HL-60 (cell line): ENCODE results near the gene KCNG4.
A peak's percentile ranks its signal among the peaks of the same experiment; 100 is the strongest.

Experiments used
- DNase-seq, 2 experiments: peaks; one replicate each; pipeline ENCODE4 v3.0.0-alpha.2; 2010 to 2020; ENCODE audit warnings: low read depth in 1 of 2, low spot score in 1 of 2
- H3K27ac ChIP-seq: fragments of 250-450 bp; sonication (Bioruptor Pico); replicated peaks from 2 replicates; pipeline ENCODE4 v1.5.1; 2020; ENCODE audit warnings: mild to moderate bottlenecking, moderate library complexity
- H3K27me3 ChIP-seq: fragments of 250-450 bp; sonication (Bioruptor Pico); 2 replicates; pipeline ENCODE4 v1.5.1; 2021; ENCODE audit warnings: mild to moderate bottlenecking, moderate library complexity; ENCODE audit not compliant: insufficient read depth, poor library complexity, severe bottlenecking
- H3K4me3 ChIP-seq: replicated peaks from 2 replicates; pipeline ENCODE4 v1.5.1; 2011; ENCODE audit warnings: mild to moderate bottlenecking, control low read depth, low read length; ENCODE audit not compliant: insufficient read depth
- GABPA ChIP-seq: IDR thresholded peaks from 2 replicates; pipeline ENCODE4 v1.6.1; 2012; ENCODE audit warnings: low read depth
- POLR2AphosphoS5 ChIP-seq: IDR thresholded peaks from 2 replicates; pipeline ENCODE4 v1.6.1; 2012; ENCODE audit warnings: low read depth
- REST ChIP-seq: IDR thresholded peaks from 2 replicates; pipeline ENCODE4 v1.6.1; 2012; ENCODE audit warnings: low read depth; ENCODE audit not compliant: insufficient replicate concordance
- SPI1 ChIP-seq: IDR thresholded peaks from 2 replicates; pipeline ENCODE4 v1.6.1; 2012; ENCODE audit warnings: low read depth, mild to moderate bottlenecking, borderline replicate concordance
- TF ChIP-seq, protein P1 (sequence below): IDR thresholded peaks from one replicate; pipeline ENCODE4 v1.5.1; 2011; ENCODE audit warnings: low read length, control low read depth, inconsistent platforms; ENCODE audit not compliant: insufficient read depth

The KCNG4 gene

DNA sequence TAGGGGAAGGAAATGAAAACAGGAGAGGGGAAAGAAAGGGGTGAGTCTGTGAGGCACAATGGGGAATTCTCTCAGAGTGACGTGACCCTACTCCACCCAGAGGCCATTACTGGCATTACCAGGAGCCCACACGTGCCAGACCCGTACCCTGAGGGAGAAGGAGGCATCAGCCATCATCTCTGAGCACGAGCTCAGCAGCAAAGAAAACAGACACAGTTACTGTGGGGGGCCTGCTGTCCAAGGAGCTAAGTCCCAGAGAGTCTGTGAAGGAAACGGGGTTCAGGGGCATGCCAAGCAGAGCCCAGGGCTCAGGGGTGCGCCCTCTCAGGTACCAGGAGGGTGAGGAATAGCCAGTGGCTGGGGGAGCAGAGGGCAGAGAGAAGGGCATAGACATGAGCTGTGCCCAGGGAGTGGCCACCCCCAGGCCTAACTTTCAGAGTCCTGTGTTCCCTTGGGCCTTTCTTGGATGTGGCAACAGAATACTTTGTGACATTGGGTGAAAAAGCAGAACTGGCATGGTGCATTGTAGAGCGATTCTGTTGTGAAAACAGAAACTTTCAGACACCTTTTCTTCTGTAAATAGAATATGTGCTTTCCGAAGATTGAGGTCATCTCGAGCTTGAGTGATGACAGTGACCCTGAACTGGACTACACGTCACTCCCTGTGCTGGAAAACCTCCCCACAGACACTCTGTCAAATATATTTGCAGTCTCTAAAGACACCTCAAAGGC lies 64.3 kb downstream of the KCNG4 start:
- Histone ChIP-seq H3K27me3 (no peaks in the 10 kb centered on the region), H3K4me3 (no peak overlapping the region), H3K27ac (peak overlapping the region; percentile 75)
- peak; percentile 41 to 80 for DNase-seq
- TF ChIP-seq, protein P1, sequence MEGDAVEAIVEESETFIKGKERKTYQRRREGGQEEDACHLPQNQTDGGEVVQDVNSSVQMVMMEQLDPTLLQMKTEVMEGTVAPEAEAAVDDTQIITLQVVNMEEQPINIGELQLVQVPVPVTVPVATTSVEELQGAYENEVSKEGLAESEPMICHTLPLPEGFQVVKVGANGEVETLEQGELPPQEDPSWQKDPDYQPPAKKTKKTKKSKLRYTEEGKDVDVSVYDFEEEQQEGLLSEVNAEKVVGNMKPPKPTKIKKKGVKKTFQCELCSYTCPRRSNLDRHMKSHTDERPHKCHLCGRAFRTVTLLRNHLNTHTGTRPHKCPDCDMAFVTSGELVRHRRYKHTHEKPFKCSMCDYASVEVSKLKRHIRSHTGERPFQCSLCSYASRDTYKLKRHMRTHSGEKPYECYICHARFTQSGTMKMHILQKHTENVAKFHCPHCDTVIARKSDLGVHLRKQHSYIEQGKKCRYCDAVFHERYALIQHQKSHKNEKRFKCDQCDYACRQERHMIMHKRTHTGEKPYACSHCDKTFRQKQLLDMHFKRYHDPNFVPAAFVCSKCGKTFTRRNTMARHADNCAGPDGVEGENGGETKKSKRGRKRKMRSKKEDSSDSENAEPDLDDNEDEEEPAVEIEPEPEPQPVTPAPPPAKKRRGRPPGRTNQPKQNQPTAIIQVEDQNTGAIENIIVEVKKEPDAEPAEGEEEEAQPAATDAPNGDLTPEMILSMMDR = peak; percentile 84
- TF ChIP-seq POLR2AphosphoS5 (no peak), GABPA (no peak), SPI1 (peak; percentile 96)

DNA sequence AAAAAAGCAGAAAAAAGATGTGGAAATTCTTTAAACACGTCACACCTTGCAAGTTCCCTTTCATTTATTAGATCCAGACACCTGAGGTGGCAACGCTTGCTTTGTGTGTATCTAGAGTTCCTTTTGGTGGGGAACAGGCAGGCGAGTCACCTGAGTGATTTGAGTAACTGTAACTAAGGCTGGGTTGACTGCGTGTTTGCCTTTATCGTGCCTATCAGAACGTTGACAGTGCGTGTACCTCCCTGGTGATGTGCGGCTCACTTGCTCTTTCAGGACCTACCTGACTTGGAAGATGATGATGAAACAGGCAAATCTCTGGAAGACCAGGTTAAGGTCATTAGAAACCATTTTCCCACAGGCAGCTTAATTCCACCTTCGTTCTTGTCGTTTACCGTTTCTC lies 65.4 kb downstream of the KCNG4 start:
- no peak overlapping the region for H3K27ac ChIP-seq

GRCh38 chr16:84169765-84170310 lies 70.0 kb downstream of the KCNG4 start:
- Histone ChIP-seq H3K27me3 (no peaks in the 10 kb centered on the region), H3K27ac (no peak overlapping the region), H3K4me3 (no peak overlapping the region)
- no peak for DNase-seq
- TF ChIP-seq POLR2AphosphoS5 = no peak
- no peak for TF ChIP-seq REST
- TF ChIP-seq, protein P1 = no peak
- TF ChIP-seq SPI1 = no peak
- no peak for TF ChIP-seq GABPA

More for the DNA sequence above, 65.4 kb downstream of the KCNG4 start:
- H3K27me3 ChIP-seq = no peaks in the 10 kb centered on the region
- TF ChIP-seq SPI1 (no peak), POLR2AphosphoS5 (no peak), GABPA (no peak), REST (no peak)
- TF ChIP-seq, protein P1 = no peak
- DNase-seq = no peak
- no peak overlapping the region for H3K4me3 ChIP-seq
